ENCODE results near the gene ASPHD1. TPM values are rescaled to one million over a fixed set of nuclear protein-coding genes. Genes with fewer than 3 reads are reported as not detected.
"Not testable (repeated sequence)": the region's sequence is repeated elsewhere in the genome, so short reads cannot be mapped to it uniquely, and the experiment has no call there.

ASPHD1 gene
- polyA plus RNA-seq, 3 donors: not detected

DNA sequence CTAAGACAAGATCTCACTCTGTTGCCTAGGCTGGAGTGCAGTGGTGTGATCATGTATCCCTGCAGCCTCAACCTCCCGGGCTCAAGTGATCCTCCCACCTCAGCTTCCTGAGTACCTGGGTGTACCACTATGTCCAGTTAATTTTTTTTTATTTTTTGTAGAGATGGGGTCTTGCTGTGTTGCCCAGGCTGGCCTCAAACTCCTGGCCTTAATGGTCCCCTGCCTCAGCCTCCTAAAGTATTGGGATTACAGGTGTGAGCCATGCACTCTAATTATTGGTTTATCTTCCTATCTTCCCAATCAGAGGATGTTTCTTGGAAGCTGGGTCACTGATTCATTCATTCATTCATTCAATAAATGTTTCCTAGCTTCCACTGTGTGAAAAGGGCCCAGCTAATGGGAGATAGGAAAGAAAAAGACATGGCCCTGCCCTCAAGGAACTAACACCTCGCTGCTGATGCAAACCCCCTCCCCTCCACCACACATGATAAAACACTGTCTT, 8.5 kb downstream of the ASPHD1 start:
- H3K9ac ChIP-seq (ENCODE audit: insufficient read depth, low read length, poor library complexity, severe bottlenecking): no peak overlapping the region
- no peak overlapping the region for H3K4me3 Mint-ChIP-seq
- no peak overlapping the region for H3K4me2 ChIP-seq (replicated peaks; ENCODE audit: extremely low read depth, low read length, poor library complexity, severe bottlenecking)
- peaks cover 0 to 2% (median 0%) of the 10 kb centered on the region in 7 donors for H3K9me3 Mint-ChIP-seq
- no peak overlapping the region for H3K27ac ChIP-seq (ENCODE audit: low read depth in 1 of 2, low read length in 2 of 2)
- H3K27ac Mint-ChIP-seq: peak overlapping the region in 1 of 7 donors; percentile 12
- H3K27me3 Mint-ChIP-seq (ENCODE audit: low read depth in 3 of 3): peaks cover 0 to 2% (median 0%) of the 10 kb centered on the region in 3 donors
- no peaks in the 10 kb centered on the region for H3K79me2 ChIP-seq (ENCODE audit: insufficient read depth, low read length)
- H4K20me1 ChIP-seq (ENCODE audit: insufficient read depth, low read length): no peaks in the 10 kb centered on the region
- no peak for DNase-seq
- H3K4me1 Mint-ChIP-seq: peaks cover 16% of the 10 kb centered on the region
- no peaks in the 10 kb centered on the region for H3K9me3 ChIP-seq (replicated peaks in 1 of 2; ENCODE audit: control insufficient read depth in 1 of 2, insufficient read depth in 1 of 2, low read length in 2 of 2)
- H3K36me3 Mint-ChIP-seq: peaks cover 15 to 23% of the 10 kb centered on the region in 2 donors
- TF ChIP-seq, protein P1, sequence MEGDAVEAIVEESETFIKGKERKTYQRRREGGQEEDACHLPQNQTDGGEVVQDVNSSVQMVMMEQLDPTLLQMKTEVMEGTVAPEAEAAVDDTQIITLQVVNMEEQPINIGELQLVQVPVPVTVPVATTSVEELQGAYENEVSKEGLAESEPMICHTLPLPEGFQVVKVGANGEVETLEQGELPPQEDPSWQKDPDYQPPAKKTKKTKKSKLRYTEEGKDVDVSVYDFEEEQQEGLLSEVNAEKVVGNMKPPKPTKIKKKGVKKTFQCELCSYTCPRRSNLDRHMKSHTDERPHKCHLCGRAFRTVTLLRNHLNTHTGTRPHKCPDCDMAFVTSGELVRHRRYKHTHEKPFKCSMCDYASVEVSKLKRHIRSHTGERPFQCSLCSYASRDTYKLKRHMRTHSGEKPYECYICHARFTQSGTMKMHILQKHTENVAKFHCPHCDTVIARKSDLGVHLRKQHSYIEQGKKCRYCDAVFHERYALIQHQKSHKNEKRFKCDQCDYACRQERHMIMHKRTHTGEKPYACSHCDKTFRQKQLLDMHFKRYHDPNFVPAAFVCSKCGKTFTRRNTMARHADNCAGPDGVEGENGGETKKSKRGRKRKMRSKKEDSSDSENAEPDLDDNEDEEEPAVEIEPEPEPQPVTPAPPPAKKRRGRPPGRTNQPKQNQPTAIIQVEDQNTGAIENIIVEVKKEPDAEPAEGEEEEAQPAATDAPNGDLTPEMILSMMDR (IDR thresholded peaks at IDR 0.05): no peak
- H3K4me1 ChIP-seq (ENCODE audit: control insufficient read depth in 1 of 2, insufficient read depth in 2 of 2, low read length in 2 of 2): peaks cover 14 to 16% of the 10 kb centered on the region in 2 donors
- H3K36me3 ChIP-seq (replicated peaks in 1 of 2; ENCODE audit: control insufficient read depth in 1 of 2, insufficient read depth in 2 of 2, low read length in 2 of 2): peaks cover 4 to 8% of the 10 kb centered on the region in 2 donors
- H3K27me3 ChIP-seq (ENCODE audit: control insufficient read depth in 2 of 2, insufficient read depth in 2 of 2, low read length in 2 of 2): no peaks in the 10 kb centered on the region
- H2AFZ ChIP-seq (ENCODE audit: insufficient read depth, low read depth, low read length, poor library complexity, severe bottlenecking): no peak overlapping the region
- intact Hi-C loops (cut with micrococcal nuclease): no loop called here
- no peak overlapping the region for H3K4me3 ChIP-seq (replicated peaks in 1 of 3; ENCODE audit: low read depth in 2 of 3, low read length in 3 of 3)
- WGBS (ENCODE audit: insufficient coverage): no CpG with 5 or more reads among the region's 2 CpGs

DNA sequence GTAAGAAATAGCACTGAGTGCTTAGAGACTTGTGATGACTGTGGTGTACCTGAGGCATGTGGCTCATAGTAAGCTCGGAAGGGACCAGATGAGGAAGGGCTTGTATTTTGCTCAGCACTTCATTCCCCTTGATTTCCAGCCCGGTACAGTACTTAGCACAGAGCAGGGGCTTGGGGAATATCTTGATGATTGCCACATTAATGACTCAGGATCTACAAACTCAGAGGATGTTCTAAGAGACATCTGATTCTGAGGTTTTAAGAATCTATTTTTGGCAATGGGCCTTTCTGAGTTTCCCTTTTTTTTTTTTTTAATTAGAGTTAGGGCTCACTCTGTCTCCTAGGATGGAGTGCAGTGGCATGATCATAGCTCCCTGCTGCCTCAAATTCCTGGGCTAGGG, 9.1 kb downstream of the ASPHD1 start:
- Mint-ChIP-seq H3K36me3 (peaks cover 20 to 29% of the 10 kb centered on the region in 2 donors), H3K4me1 (peaks cover 16% of the 10 kb centered on the region), H3K4me3 (no peak overlapping the region), H3K27ac (peak overlapping the region in 2 of 7 donors; percentile 44 to 71), H3K9me3 (peaks cover 0 to 2% (median 0%) of the 10 kb centered on the region in 7 donors), H3K27me3 (ENCODE audit: low read depth in 3 of 3) (no peaks in the 10 kb centered on the region)
- no CpG with 5 or more reads among the region's 2 CpGs for WGBS (ENCODE audit: insufficient coverage)
- intact Hi-C loops (cut with micrococcal nuclease): no loop called here
- Histone ChIP-seq H2AFZ (ENCODE audit: insufficient read depth, low read depth, low read length, poor library complexity, severe bottlenecking) (no peak overlapping the region), H3K27ac (ENCODE audit: low read depth in 1 of 2, low read length in 2 of 2) (no peak overlapping the region), H3K36me3 (replicated peaks in 1 of 2; ENCODE audit: control insufficient read depth in 1 of 2, insufficient read depth in 2 of 2, low read length in 2 of 2) (peaks cover 4 to 13% of the 10 kb centered on the region in 2 donors), H3K9ac (ENCODE audit: insufficient read depth, low read length, poor library complexity, severe bottlenecking) (no peak overlapping the region), H3K79me2 (ENCODE audit: insufficient read depth, low read length) (no peaks in the 10 kb centered on the region), H4K20me1 (ENCODE audit: insufficient read depth, low read length) (no peaks in the 10 kb centered on the region), H3K4me3 (replicated peaks in 1 of 3; ENCODE audit: low read depth in 2 of 3, low read length in 3 of 3) (no peak overlapping the region), H3K9me3 (replicated peaks in 1 of 2; ENCODE audit: control insufficient read depth in 1 of 2, insufficient read depth in 1 of 2, low read length in 2 of 2) (no peaks in the 10 kb centered on the region), H3K4me2 (replicated peaks; ENCODE audit: extremely low read depth, low read length, poor library complexity, severe bottlenecking) (no peak overlapping the region), H3K27me3 (ENCODE audit: control insufficient read depth in 2 of 2, insufficient read depth in 2 of 2, low read length in 2 of 2) (no peaks in the 10 kb centered on the region), H3K4me1 (ENCODE audit: control insufficient read depth in 1 of 2, insufficient read depth in 2 of 2, low read length in 2 of 2) (peaks cover 14 to 16% of the 10 kb centered on the region in 2 donors)
- peak; percentile 10 to 63 (median 32) for DNase-seq
- TF ChIP-seq, protein P1 (IDR thresholded peaks at IDR 0.05): no peak

- H3K9ac ChIP-seq (ENCODE audit: insufficient read depth, low read length, poor library complexity, severe bottlenecking); H3K79me2 ChIP-seq (ENCODE audit: insufficient read depth, low read length); H3K27me3 Mint-ChIP-seq (ENCODE audit: low read depth in 3 of 3); H3K27ac ChIP-seq (ENCODE audit: low read depth in 1 of 2, low read length in 2 of 2); H3K4me2 ChIP-seq (replicated peaks; ENCODE audit: extremely low read depth, low read length, poor library complexity, severe bottlenecking); H4K20me1 ChIP-seq (ENCODE audit: insufficient read depth, low read length); H3K27me3 ChIP-seq (ENCODE audit: control insufficient read depth in 2 of 2, insufficient read depth in 2 of 2, low read length in 2 of 2); H3K9me3 Mint-ChIP-seq; H3K4me3 Mint-ChIP-seq; H3K4me3 ChIP-seq (replicated peaks in 1 of 3; ENCODE audit: low read depth in 2 of 3, low read length in 3 of 3); H2AFZ ChIP-seq (ENCODE audit: insufficient read depth, low read depth, low read length, poor library complexity, severe bottlenecking); DNase-seq; intact Hi-C loops (cut with micrococcal nuclease); H3K9me3 ChIP-seq (replicated peaks in 1 of 2; ENCODE audit: control insufficient read depth in 1 of 2, insufficient read depth in 1 of 2, low read length in 2 of 2): not testable (repeated sequence)
- H3K36me3 Mint-ChIP-seq: peaks cover 25 to 34% of the 10 kb centered on the region in 2 donors
- H3K36me3 ChIP-seq (replicated peaks in 1 of 2; ENCODE audit: control insufficient read depth in 1 of 2, insufficient read depth in 2 of 2, low read length in 2 of 2): peaks cover 6 to 17% of the 10 kb centered on the region in 2 donors
- 80% methylated on average over 1 of the region's 6 CpGs for WGBS (ENCODE audit: insufficient coverage)
- peaks cover 16% of the 10 kb centered on the region for H3K4me1 Mint-ChIP-seq
- peak overlapping the region in 1 of 7 donors; percentile 71 for H3K27ac Mint-ChIP-seq
- peaks cover 14 to 16% of the 10 kb centered on the region in 2 donors for H3K4me1 ChIP-seq (ENCODE audit: control insufficient read depth in 1 of 2, insufficient read depth in 2 of 2, low read length in 2 of 2)
These were observed 9.6 kb downstream of the ASPHD1 start for GRCh38 chr16:29909851-29910250.

Data from CD14-positive monocyte (primary cell).